ENCODE results near the gene NARF.
"Not testable (repeated sequence)": the region's sequence is repeated elsewhere in the genome, so short reads cannot be mapped to it uniquely, and the experiment has no call there.

Gene NARF

GRCh38 chr17:82536512-82537201 lies 78.1 kb downstream of the NARF start:
- H3K79me2 ChIP-seq: peaks cover 74% of the 10 kb centered on the region
- H3K4me1 ChIP-seq: peaks cover 17% of the 10 kb centered on the region
- TF ChIP-seq CTCF (IDR thresholded peaks at IDR 0.05): no peak
- no peak overlapping the region for H3K4me3 ChIP-seq (ENCODE audit: low read depth, low read length)
- H3K9me3 ChIP-seq (ENCODE audit: control insufficient read depth, low read length): no peaks in the 10 kb centered on the region
- H3K9ac ChIP-seq: no peak overlapping the region
- no peaks in the 10 kb centered on the region for H3K36me3 ChIP-seq (ENCODE audit: control insufficient read depth, insufficient read depth, low read length)
- H3K27ac ChIP-seq: peak overlapping the region; percentile 69
- no peak overlapping the region for H3K4me2 ChIP-seq (ENCODE audit: low read length)
- H2AFZ ChIP-seq: no peak overlapping the region
- no peaks in the 10 kb centered on the region for H3K27me3 ChIP-seq (ENCODE audit: control insufficient read depth, insufficient read depth, low read length)

DNA sequence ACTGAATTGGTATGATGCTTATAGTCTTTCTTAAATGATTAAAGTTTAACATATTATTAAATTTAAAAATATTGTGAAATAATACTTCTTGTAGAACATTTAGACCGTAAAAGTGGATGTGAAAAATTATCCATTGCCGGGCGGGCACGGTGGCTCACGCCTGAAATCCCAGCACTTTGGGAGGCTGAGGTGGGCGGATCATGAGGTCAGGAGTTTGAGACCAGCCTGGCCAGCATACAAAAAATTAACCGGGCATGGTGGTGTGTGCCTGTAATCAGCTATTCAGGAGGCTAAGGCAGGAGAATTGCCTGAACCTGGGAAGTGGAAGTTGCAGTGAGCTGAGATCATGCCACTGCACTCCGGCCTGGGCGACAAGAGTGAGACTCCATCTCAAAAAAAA lies 78.7 kb downstream of the NARF start:
- Histone ChIP-seq H3K4me1 (peaks cover 17% of the 10 kb centered on the region), H3K79me2 (peaks cover 74% of the 10 kb centered on the region)
- H3K27ac ChIP-seq; H3K27me3 ChIP-seq (ENCODE audit: control insufficient read depth, insufficient read depth, low read length); H3K9ac ChIP-seq; H2AFZ ChIP-seq; H3K4me3 ChIP-seq (ENCODE audit: low read depth, low read length); H3K36me3 ChIP-seq (ENCODE audit: control insufficient read depth, insufficient read depth, low read length); H3K4me2 ChIP-seq (ENCODE audit: low read length); H3K9me3 ChIP-seq (ENCODE audit: control insufficient read depth, low read length): not testable (repeated sequence)

- H3K4me2 ChIP-seq (ENCODE audit: low read length); H3K4me3 ChIP-seq (ENCODE audit: low read depth, low read length); H3K36me3 ChIP-seq (ENCODE audit: control insufficient read depth, insufficient read depth, low read length); H3K9me3 ChIP-seq (ENCODE audit: control insufficient read depth, low read length); H3K27ac ChIP-seq; H3K27me3 ChIP-seq (ENCODE audit: control insufficient read depth, insufficient read depth, low read length); H3K9ac ChIP-seq; H2AFZ ChIP-seq: not testable (repeated sequence)
- Histone ChIP-seq H3K79me2 (peaks cover 74% of the 10 kb centered on the region), H3K4me1 (peaks cover 17% of the 10 kb centered on the region)
These were observed 80.5 kb downstream of the NARF start for GRCh38 chr17:82539076-82539475.
